Stimulated activated CD4-positive, alpha-beta T cell treated with anti-CD3 and anti-CD28 coated beads, Interleukin-4, amount 100 ng/mL, for 48 hours (primary cell): ENCODE results near the gene GTF2IRD1.
"Not testable (repeated sequence)": the region's sequence is repeated elsewhere in the genome, so short reads cannot be mapped to it uniquely, and the experiment has no call there.

ENCODE experiments used
- DNase-seq, 2 donors: peaks; one replicate each; pipeline ENCODE4 v3.0.0-alpha.2; 2020; ENCODE audit warnings: low read depth in 2 of 2

The GTF2IRD1 gene

DNA sequence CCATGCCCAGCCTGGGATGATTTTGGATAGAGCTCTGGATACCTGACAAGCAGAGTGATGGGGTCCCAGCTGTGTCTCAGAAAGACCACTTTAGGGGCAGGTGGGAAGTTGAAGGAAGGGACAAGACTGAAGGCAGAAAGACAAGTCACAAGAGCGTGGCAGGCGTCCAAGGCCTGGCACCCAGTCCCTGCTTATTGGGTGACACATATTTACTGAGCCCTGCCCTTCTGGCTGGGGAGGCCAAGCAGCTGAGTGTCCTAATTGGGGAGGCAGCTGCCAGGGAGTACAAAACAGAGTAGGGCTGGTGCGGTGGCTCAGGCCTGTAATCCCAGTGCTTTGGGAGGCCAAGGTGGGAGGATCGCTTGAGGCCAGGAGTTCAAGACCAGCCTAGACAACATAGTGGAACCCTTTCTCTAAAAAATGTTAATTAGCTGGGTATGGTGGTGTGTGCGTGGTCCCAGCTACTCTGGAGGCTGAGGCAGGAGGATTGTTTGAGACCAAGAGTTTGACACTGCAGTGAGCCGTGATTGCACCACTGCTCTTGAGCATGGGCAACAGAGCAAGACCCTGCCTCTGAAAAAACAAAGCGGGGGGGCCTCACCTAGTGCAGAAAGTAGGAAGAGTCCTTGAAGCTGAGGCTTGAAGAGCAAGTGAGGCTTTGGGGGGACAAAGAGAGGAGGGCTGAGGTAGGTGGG lies 150.8 kb downstream of the GTF2IRD1 start:
- DNase-seq, result no peak

GRCh38 chr7:74606101-74606908 lies 152.6 kb downstream of the GTF2IRD1 start:
- peak; percentile 40 to 46 for DNase-seq

GRCh38 chr7:74606909-74607510 lies 153.3 kb downstream of the GTF2IRD1 start:
- no peak for DNase-seq

- DNase-seq, result no peak
Measured at GRCh38 chr7:74612015-74612829, 158.5 kb downstream of the GTF2IRD1 start.

DNA sequence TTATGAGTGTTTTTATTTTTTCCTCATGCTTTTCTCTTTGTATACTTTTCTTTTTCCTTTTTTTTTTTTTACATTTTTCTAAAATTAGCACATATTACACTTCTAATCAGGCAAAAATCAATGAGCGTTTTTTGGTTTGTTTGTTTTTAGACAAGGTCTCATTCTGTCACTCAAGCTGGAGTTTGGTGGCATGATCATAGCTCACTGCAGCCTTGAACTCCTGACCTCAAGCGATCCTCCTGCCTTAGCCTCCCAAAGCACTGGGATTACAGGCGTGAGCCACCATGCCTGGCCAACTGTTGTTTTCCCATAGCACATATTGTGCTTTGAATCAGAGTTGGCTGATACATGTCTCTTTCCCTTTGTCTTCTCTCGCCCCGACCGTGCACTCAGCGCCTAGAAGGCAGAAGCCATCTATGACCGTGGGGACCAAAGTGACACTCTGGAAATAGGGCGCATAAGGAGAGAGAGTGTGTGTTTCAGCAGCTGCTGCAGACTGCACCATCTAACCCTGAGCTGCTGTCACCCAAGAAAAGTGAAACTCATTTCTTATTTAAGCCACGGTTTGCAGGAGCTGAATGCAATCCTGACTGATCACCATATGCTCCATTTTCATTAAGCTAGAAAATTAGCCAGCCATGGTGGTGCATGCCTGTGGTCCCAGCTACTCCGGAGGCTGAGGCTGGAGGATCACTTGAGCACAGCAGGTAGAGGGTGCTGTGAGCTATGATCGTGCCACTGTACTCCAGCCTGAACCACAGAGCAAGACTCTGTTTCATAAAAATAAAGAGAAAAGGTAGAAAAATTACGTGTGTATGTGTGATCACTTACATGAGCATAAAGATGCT lies 162.5 kb downstream of the GTF2IRD1 start:
- no peak for DNase-seq

- DNase-seq, result no peak
Measured at GRCh38 chr7:74617180-74617744, 163.6 kb downstream of the GTF2IRD1 start.

DNA sequence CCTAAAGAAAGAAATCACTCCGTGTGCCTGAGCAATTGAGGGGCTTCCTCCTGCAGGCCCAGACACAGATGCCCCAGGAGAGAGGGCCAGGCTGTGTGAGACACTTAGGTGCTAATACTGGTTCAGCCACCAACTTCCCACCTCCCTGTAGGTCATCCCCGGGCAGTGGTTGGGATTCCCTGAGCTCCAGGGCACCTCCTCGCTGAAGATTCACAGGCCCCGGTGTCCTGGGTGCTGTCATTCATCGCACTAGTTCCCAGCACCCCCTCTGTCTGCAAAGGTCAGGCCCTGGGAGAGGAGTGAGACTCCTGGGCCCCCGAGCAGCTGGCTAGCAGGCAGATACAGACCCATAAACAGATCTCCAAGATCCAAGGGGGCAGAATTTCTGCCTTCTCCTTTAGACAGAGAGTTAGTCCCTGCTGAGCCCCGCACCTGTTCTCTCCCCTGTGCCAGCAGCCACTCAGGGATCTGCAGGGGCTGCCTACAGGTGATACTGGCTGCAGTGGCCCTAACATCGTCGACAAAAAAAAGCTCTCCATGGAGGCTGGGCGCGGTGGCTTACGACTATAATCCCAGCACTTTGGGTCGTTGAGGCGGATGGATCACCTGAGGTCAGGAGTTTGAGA lies 165.6 kb downstream of the GTF2IRD1 start:
- DNase-seq, result no peak

- DNase-seq, result no peak
Measured at GRCh38 chr7:74622228-74622749, 168.6 kb downstream of the GTF2IRD1 start.

- DNase-seq, result no peak
Measured at GRCh38 chr7:74623135-74623534, 169.4 kb downstream of the GTF2IRD1 start.

DNA sequence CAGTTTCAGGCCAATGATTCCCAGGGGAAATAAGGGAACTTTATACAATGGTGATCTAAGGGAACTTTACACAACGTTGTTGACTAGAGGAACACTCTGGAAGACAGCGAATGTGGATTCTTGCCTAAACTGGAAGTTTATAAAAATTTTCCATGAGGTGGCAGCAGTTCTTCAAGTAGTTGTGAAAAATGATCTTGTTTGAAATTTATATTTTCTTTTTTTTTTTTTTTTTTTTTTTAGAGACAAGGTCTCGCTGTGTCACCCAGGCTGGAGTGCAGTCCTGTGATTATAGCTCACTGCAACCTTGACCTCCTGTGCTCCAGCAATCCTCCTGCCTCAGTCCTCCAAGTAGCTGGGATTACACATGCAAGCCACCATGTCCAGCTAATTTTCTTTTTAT lies 171.7 kb downstream of the GTF2IRD1 start:
- no peak for DNase-seq

- DNase-seq, result no peak
Measured at GRCh38 chr7:74627661-74628411, 174.1 kb downstream of the GTF2IRD1 start.

GRCh38 chr7:74632505-74632904 lies 178.8 kb downstream of the GTF2IRD1 start:
- DNase-seq, result no peak

- no peak for DNase-seq
Measured at GRCh38 chr7:74633451-74633921, 179.8 kb downstream of the GTF2IRD1 start.

DNA sequence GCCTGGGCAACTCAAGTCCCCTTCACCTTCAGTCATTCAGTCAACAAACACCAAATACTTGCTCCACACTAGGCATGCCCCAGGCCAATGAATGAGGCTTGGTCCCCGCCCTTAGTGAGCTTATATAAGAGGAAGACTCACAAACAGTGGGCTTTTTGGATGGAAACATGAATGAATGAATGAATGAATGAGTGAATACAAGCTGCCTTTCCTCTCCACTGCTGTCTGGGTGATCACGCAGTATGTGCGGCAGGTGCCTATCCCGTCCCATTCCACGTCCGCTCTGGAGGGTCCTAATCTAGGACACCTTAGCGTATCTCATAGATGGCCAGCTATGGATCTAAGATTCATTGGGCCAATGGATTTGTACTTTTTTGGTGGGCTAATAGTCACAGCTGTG lies 184.0 kb downstream of the GTF2IRD1 start:
- no peak for DNase-seq

DNA sequence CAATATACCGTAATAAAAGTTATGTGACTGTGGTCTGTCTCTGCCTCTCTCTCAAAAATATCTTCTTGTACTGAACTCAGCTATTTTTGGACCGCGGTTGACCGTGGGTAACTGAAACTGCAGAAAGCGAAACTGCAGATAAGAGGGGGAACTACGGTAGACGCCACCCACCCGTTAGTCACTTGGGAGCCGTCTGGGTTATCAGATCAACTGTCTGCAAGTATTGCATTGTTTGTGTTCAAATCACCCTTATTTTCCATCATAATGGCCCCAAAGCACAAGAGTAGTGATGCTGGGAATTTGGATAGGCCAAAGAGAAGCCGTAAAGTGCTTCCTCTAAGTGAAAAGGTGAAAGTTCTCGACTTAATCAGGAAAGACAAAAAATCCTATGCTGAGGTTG lies 196.3 kb downstream of the GTF2IRD1 start:
- DNase-seq, result peak; percentile 64 to 83

- DNase-seq, result peak in 1 of 2 donors; percentile 36
Measured at GRCh38 chr7:74650493-74651132, 196.9 kb downstream of the GTF2IRD1 start.

DNA sequence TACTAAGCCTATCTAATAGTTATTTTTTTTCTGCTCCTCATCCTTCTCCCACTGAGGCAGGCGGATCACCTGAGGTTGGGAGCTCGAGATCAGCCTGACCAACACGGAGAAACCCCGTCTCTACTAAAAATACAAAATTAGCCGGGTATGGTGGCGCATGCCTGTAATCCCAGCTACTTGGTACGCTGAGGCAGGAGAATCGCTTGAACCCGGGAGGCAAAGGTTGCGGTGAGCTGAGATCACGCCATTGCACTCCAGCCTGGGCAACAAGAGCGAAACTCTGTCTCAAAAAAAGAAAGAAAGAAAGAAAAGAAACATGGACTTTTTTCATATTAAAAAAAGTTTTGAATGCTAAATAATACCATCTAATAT lies 197.4 kb downstream of the GTF2IRD1 start:
- DNase-seq, result not testable (repeated sequence)
